Ishikawa (cell line): Measurements from ENCODE around the gene SEC31A.

Experiments used
- CREB1 ChIP-seq: IDR thresholded peaks from 2 replicates; pipeline ENCODE4 v1.6.1; 2012; ENCODE audit warnings: low read depth
- EGR1 ChIP-seq: IDR thresholded peaks from 2 replicates; pipeline ENCODE4 v1.6.1; 2012
- EP300 ChIP-seq: IDR thresholded peaks from 2 replicates; pipeline ENCODE4 v1.6.1; 2012; ENCODE audit warnings: borderline replicate concordance
- FOXM1 ChIP-seq: IDR thresholded peaks from 2 replicates; pipeline ENCODE4 v1.6.1; 2012; ENCODE audit warnings: low read depth, borderline replicate concordance
- NFIC ChIP-seq: IDR thresholded peaks from 2 replicates; pipeline ENCODE4 v1.6.1; 2012
- RAD21 ChIP-seq: IDR thresholded peaks from 2 replicates; pipeline ENCODE4 v1.6.1; 2012; ENCODE audit warnings: low read depth
- TAF1 ChIP-seq: IDR thresholded peaks from 2 replicates; pipeline ENCODE4 v1.6.1; 2012; ENCODE audit warnings: low read depth, mild to moderate bottlenecking
- TCF12 ChIP-seq: IDR thresholded peaks from 2 replicates; pipeline ENCODE4 v1.6.1; 2012; ENCODE audit warnings: low read depth
- TEAD4 ChIP-seq: IDR thresholded peaks from 2 replicates; pipeline ENCODE4 v1.6.1; 2012
- YY1 ChIP-seq: IDR thresholded peaks from 2 replicates; pipeline ENCODE4 v1.6.1; 2012; ENCODE audit warnings: low read depth
- ZBTB7A ChIP-seq: IDR thresholded peaks from 2 replicates; pipeline ENCODE4 v1.6.1; 2012; ENCODE audit warnings: low read depth
- TF ChIP-seq, protein P1 (sequence below): IDR thresholded peaks from 2 replicates; pipeline ENCODE4 v1.6.1; 2012
- TF ChIP-seq, protein P2 (sequence below): IDR thresholded peaks from 2 replicates; pipeline ENCODE4 v1.6.1; 2012

DNA sequence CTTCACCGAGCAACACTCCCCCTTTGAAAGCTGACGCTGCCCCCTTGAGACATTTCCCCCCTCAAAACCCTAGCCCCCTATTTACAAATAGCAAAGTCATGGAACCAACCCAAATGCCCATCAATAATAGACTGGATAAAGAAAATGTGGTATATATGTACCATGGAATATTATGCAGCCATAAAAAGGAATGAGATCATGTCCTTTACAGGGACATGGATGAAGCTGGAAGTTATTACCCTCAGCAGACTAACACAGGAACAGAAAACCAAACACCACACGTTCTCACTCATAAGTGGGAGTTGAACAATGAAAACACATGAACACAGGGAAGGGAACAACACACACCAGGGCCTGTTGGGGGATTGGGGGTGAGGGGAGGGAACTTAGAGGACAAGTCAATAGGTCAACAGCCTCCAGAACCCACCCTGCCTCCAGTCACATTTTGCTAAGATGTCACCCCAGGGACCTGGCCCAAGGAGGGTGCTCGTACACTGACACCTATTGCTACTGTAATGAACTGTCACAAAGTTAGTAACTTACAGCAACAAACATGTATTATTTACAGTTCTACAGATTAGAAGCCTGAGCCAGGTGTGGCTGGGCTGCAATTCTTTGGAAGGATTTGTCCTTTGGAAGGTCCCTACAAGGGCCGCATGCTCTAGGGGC lies 113.0 kb downstream of the SEC31A start:
- TF ChIP-seq TEAD4 (no peak), RAD21 (no peak), CREB1 (no peak), EP300 (no peak), NFIC (no peak), TCF12 (no peak), ZBTB7A (no peak), TAF1 (no peak), EGR1 (no peak), YY1 (no peak), FOXM1 (no peak)
- TF ChIP-seq, protein P1, sequence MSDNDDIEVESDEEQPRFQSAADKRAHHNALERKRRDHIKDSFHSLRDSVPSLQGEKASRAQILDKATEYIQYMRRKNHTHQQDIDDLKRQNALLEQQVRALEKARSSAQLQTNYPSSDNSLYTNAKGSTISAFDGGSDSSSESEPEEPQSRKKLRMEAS, result no peak
- TF ChIP-seq, protein P2, sequence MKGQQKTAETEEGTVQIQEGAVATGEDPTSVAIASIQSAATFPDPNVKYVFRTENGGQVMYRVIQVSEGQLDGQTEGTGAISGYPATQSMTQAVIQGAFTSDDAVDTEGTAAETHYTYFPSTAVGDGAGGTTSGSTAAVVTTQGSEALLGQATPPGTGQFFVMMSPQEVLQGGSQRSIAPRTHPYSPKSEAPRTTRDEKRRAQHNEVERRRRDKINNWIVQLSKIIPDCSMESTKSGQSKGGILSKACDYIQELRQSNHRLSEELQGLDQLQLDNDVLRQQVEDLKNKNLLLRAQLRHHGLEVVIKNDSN, result no peak
